Ishikawa (cell line): ENCODE data around the gene NOTCH3.

Experiments used
- CEBPB ChIP-seq: IDR thresholded peaks from 2 replicates; pipeline ENCODE4 v1.6.1; 2012
- CREB1 ChIP-seq: IDR thresholded peaks from 2 replicates; pipeline ENCODE4 v1.6.1; 2012; ENCODE audit warnings: low read depth
- EGR1 ChIP-seq: IDR thresholded peaks from 2 replicates; pipeline ENCODE4 v1.6.1; 2012
- EP300 ChIP-seq: IDR thresholded peaks from 2 replicates; pipeline ENCODE4 v1.6.1; 2012; ENCODE audit warnings: borderline replicate concordance
- FOXM1 ChIP-seq: IDR thresholded peaks from 2 replicates; pipeline ENCODE4 v1.6.1; 2012; ENCODE audit warnings: low read depth, borderline replicate concordance
- NFIC ChIP-seq: IDR thresholded peaks from 2 replicates; pipeline ENCODE4 v1.6.1; 2012
- RAD21 ChIP-seq: IDR thresholded peaks from 2 replicates; pipeline ENCODE4 v1.6.1; 2012; ENCODE audit warnings: low read depth
- TAF1 ChIP-seq: IDR thresholded peaks from 2 replicates; pipeline ENCODE4 v1.6.1; 2012; ENCODE audit warnings: low read depth, mild to moderate bottlenecking
- TCF12 ChIP-seq: IDR thresholded peaks from 2 replicates; pipeline ENCODE4 v1.6.1; 2012; ENCODE audit warnings: low read depth
- TEAD4 ChIP-seq: IDR thresholded peaks from 2 replicates; pipeline ENCODE4 v1.6.1; 2012
- USF1 ChIP-seq: IDR thresholded peaks from 2 replicates; pipeline ENCODE4 v1.6.1; 2012
- ZBTB7A ChIP-seq: IDR thresholded peaks from 2 replicates; pipeline ENCODE4 v1.6.1; 2012; ENCODE audit warnings: low read depth
- TF ChIP-seq, protein P1 (sequence below): IDR thresholded peaks from 2 replicates; pipeline ENCODE4 v1.6.1; 2012; ENCODE audit warnings: low read depth, mild to moderate bottlenecking
- TF ChIP-seq, protein P2 (sequence below): IDR thresholded peaks from 2 replicates; pipeline ENCODE4 v1.6.1; 2012

The NOTCH3 gene

DNA sequence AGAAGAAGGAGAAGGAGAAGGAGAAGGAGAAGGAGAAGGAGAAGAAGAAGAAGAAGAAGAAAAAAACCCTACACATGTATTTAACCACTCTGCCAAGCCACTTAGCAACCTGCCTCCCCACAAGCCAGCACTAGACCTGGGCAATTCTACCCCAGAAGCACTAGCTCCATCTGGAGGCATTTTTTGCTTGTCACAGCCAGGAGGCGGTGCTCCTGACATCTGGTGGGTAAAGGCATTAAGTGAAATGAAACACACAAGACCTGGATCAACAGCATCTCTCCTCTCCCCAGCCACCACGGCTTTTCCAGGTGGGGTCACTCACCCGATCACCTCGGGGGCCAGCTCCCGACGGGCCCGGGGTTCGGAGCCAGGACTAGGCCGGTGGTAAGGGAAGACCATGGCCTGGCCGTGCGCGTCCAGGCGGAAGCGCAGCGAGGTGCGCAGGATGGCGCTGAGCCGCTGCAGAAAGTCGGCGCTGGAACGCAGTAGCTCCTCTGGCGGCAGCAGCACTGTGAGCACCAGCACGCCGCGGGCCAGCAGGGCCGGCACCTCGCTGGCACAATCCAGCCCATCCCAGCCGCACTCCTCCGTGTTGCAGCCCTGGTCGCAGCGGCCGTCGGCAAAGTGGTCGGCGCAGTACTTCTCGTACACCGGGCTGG lies 26.9 kb downstream of the NOTCH3 start:
- TF ChIP-seq RAD21, result 0 out of 2 replicates have a peak, but pooled peaks have one; percentile 9
- TF ChIP-seq ZBTB7A, result no peak

DNA sequence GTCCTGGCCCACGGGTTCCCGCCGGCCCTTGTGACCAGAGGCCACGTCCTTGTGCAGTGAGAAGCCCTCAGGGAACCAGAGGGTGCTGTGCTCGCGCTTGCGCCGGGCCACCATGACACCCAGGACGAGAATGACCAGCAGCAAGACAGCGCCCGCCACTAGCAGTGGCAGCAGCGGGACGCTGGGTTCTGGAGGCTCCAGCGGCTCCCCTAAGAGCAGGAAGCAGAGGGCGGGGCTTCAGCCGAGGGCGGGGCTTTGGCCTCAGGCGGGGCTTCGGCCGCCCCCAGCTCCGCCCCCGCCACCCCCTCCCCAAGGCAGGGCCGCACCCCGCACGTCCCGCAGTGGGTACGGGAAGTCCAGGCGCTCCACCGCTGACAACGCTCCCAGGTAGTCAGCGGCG lies 30.4 kb downstream of the NOTCH3 start:
- TF ChIP-seq USF1, result no peak
- no peak for TF ChIP-seq RAD21
- no peak for TF ChIP-seq TAF1
- TF ChIP-seq NFIC, result no peak
- TF ChIP-seq EP300, result no peak
- no peak for TF ChIP-seq CEBPB
- no peak for TF ChIP-seq ZBTB7A
- TF ChIP-seq TCF12, result no peak

DNA sequence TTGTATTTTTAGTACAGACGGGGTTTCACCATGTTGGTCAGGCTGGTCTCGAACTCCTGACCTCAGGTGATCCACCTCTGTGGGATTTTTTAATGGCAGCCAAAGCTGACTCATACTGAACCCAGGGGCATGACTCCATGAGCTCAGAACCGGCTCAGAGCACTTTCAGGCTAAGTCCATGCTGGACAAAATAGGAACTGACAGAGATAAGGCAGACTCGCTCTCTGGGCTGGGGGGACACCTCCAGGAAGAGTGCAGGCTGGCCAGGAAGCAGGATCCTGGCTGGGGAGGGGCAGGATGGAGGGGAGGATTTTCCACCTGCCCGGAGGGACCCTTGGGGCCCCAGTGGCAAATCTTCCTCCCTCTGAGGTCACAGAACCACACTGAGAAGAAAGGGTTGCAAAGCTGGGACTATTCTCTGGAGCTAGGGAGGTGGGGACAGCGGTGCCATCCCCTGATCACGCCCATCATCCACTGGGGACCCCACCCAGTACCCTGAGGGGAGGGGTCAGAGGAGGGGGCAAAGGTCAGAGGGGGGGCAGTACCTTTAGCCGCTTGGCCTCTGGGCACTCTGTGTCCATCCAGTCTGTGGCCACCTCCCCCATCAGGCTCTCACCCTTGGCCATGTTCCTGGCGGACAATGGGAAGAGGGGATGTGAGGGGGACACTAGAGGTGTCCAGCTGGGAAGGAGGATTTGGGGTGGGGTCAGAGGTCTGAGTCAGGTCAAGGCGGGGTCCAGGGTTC lies 31.1 kb downstream of the NOTCH3 start:
- TF ChIP-seq TCF12 (no peak), NFIC (no peak), RAD21 (no peak), USF1 (no peak), TEAD4 (no peak), EGR1 (no peak), TAF1 (no peak), FOXM1 (no peak), CREB1 (no peak), CEBPB (no peak), EP300 (no peak), ZBTB7A (no peak)
- TF ChIP-seq, protein P1, sequence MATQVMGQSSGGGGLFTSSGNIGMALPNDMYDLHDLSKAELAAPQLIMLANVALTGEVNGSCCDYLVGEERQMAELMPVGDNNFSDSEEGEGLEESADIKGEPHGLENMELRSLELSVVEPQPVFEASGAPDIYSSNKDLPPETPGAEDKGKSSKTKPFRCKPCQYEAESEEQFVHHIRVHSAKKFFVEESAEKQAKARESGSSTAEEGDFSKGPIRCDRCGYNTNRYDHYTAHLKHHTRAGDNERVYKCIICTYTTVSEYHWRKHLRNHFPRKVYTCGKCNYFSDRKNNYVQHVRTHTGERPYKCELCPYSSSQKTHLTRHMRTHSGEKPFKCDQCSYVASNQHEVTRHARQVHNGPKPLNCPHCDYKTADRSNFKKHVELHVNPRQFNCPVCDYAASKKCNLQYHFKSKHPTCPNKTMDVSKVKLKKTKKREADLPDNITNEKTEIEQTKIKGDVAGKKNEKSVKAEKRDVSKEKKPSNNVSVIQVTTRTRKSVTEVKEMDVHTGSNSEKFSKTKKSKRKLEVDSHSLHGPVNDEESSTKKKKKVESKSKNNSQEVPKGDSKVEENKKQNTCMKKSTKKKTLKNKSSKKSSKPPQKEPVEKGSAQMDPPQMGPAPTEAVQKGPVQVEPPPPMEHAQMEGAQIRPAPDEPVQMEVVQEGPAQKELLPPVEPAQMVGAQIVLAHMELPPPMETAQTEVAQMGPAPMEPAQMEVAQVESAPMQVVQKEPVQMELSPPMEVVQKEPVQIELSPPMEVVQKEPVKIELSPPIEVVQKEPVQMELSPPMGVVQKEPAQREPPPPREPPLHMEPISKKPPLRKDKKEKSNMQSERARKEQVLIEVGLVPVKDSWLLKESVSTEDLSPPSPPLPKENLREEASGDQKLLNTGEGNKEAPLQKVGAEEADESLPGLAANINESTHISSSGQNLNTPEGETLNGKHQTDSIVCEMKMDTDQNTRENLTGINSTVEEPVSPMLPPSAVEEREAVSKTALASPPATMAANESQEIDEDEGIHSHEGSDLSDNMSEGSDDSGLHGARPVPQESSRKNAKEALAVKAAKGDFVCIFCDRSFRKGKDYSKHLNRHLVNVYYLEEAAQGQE, result no peak
- TF ChIP-seq, protein P2, sequence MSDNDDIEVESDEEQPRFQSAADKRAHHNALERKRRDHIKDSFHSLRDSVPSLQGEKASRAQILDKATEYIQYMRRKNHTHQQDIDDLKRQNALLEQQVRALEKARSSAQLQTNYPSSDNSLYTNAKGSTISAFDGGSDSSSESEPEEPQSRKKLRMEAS, result no peak

DNA sequence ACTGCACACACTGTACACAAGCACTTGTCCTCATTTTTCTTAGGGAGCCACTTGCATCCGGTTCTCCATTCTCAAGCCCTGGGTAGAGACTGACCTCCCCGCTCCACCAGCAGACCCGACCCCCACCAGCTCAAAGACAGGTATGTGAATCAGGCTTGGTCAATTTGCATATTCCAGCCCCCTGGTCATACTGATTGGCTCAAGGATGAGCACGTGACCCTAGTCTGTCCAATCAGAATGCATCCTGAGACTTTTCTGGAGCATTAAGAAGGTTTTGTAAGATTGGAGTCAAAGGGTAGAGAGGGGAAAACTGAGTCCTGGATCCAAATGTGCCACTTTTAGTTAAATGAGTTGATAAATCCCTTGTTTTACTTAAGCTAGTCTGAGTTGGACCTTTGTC lies 34.1 kb downstream of the NOTCH3 start:
- TF ChIP-seq, protein P2, result no peak
- no peak for TF ChIP-seq TEAD4
- TF ChIP-seq, protein P1, result no peak
- no peak for TF ChIP-seq CEBPB
- no peak for TF ChIP-seq ZBTB7A
- TF ChIP-seq USF1, result peak; percentile 83
- TF ChIP-seq EGR1, result no peak
- TF ChIP-seq FOXM1, result no peak

DNA sequence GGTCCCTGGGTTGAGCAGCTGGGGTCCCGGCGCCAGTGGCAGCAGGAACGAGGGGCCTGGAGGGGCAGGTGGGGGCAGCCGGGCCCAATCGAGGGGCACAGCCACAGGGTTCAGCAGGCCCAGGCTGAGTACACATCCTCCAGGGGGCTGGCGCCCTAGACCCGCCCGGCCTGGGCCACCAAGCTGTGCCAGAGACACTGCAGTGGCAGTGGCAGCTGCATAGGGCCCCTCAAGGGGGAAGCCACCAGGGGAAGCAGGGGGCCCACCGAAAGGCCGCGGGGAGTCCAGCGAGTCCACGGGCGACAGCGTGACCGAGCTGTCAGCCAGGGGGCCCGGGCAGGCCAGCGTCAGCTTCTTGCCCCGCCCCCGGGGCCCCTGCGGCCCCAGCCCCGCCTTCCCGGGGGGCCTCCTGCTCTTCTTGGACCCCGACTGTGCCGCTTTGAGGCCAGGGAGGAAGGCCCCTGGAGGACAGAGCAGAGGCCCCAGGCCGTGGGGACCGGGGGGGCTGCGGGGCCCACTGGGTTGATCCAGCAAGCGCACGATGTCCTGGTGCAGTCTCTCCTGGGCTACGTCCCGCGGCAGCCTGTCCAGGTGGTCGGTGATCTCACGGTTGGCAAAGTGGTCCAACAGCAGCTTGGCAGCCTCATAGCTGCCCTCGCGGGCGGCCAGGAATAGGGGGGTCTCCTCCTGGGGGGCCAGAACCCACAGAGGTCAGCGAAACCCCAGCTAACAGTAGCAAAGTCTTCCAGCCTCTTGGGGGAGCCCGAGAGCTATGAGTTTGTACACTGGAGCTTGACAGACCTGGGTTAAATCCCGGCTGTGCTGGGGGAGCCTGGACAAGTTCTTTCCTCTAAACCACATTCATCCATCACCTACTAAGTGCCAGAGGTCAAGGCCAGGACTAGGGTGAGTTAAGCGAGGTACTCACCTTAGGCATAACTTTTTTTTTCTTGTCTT lies 39.5 kb downstream of the NOTCH3 start:
- peak; percentile 55 for TF ChIP-seq RAD21
- no peak for TF ChIP-seq EP300
- TF ChIP-seq USF1, result no peak
- TF ChIP-seq EGR1, result no peak
- TF ChIP-seq FOXM1, result no peak
